Activated T-cell treated with anti-CD3 and anti-CD28 coated beads, Interleukin-2, amount 50 U/mL, for 4 hours (primary cell): ENCODE results near the gene PCK1. TPM values are rescaled to one million over a fixed set of nuclear protein-coding genes. Genes with fewer than 3 reads are reported as not detected.

Source experiments
- ATAC-seq, 2 donors: fragments of 200-7000 bp; cut with Tn5 transposase; one replicate each; pipeline ENCODE4 v1.10.0; 2021
- DNase-seq: peaks from one replicate; pipeline ENCODE4 v3.0.0-alpha.2; 2020
- H3K27me3 Mint-ChIP-seq: one replicate; pipeline ENCODE4 v1.8.0; 2021; ENCODE audit warnings: low read depth, mixed read lengths
- H3K36me3 Mint-ChIP-seq: one replicate; pipeline ENCODE4 v1.8.0; 2022; ENCODE audit warnings: mixed read lengths; ENCODE audit not compliant: insufficient read depth
- H3K4me1 Mint-ChIP-seq: one replicate; pipeline ENCODE4 v1.8.0; 2021; ENCODE audit warnings: low read depth, mixed read lengths
- H3K4me3 Mint-ChIP-seq: one replicate; pipeline ENCODE4 v1.8.0; 2021; ENCODE audit warnings: mild to moderate bottlenecking, moderate library complexity, mixed read lengths
- H3K9me3 Mint-ChIP-seq: one replicate; pipeline ENCODE4 v1.8.0; 2021; ENCODE audit warnings: mixed read lengths
- total RNA-seq, 3 donors: library from RNA; stranded (reverse); gene quantifications; one replicate each; pipeline ENCODE4 v1.2.1, GENCODE V29; 2021

The PCK1 gene
- total RNA-seq, 3 donors from 2014 or later, result 0.21 to 0.68 (median 0.22) TPM

DNA sequence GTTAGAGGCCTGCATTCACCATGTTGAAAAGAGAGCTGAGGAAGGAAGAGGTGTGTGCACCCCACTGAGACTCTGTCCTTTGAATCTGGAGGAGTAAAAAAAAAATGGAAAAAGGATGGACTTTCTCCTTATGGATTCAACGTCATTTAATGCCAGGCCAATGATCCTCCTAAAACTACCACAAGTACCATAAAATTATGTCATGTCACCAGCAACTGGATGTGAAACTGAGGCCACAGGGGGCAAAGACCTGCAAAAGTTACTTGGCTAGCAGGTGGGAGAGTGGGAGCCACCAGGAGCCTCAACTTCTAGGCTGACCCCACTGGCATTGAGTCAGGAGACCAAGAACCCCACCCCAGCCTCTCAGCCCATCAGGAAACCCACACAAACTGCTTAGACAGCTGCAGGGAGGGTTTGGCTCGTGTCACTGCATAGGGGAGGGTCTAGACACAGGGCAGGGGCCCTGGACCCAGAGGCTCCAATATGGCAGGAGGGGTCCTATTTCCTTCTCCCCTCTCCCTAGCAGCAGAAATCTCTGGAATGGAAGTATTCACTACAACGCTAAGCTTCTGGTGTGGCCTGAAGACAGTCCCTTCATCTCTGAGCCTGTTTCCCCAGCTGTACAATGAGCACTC, 11.0 kb downstream of the PCK1 start:
- H3K4me3 Mint-ChIP-seq, result no peak overlapping the region
- H3K4me1 Mint-ChIP-seq, result no peaks in the 10 kb centered on the region
- DNase-seq (no peak), ATAC-seq (no peak)
- peaks cover 32% of the 10 kb centered on the region for H3K27me3 Mint-ChIP-seq
- H3K9me3 Mint-ChIP-seq, result no peaks in the 10 kb centered on the region
- no peaks in the 10 kb centered on the region for H3K36me3 Mint-ChIP-seq

DNA sequence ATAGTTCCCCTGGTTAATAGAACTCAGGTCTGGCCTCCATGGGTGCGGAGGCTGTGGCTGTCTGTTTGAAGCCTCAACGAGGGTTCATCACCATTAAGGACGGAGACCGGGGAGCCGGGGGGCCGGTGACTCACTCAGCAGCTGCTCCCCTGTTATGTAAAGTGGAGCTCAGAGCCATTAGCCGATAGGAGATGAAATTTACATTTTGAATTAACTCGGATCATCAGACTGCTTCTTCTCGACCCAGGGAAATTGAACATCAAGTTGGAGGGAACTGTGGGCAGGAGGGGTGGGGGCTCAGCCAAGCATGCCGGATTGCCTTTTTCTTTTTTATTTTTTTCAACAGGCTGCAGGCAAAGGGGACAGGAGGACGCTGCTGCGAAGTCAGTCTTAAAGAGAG, 12.3 kb downstream of the PCK1 start:
- H3K9me3 Mint-ChIP-seq, result no peaks in the 10 kb centered on the region
- H3K27me3 Mint-ChIP-seq, result peaks cover 33% of the 10 kb centered on the region
- H3K4me3 Mint-ChIP-seq, result no peak overlapping the region
- ATAC-seq (no peak), DNase-seq (no peak)
- H3K4me1 Mint-ChIP-seq, result no peaks in the 10 kb centered on the region
- H3K36me3 Mint-ChIP-seq, result no peaks in the 10 kb centered on the region

DNA sequence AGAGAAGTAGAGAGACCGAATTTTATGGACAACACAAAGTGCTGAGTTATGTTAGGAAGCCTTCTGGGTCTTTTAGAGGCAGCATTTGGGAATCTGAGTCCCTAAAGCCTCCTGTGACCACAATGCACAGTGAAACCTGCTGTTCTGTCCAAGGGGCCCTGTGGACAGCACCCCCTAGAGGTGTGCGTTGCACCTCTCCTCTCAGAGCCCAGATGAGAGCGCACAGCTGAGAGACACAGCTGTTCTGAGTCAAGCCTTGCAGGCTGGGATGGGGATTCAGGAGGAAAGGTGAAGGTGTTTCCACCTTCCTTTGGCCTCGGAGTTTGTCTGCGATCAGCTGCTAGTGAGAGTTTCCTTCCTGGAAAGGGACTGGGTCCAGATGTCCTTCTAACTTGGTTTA, 13.0 kb downstream of the PCK1 start:
- DNase-seq, result no peak
- no peaks in the 10 kb centered on the region for H3K36me3 Mint-ChIP-seq
- no peak for ATAC-seq
- H3K4me3 Mint-ChIP-seq, result no peak overlapping the region
- H3K4me1 Mint-ChIP-seq, result no peaks in the 10 kb centered on the region
- H3K9me3 Mint-ChIP-seq, result no peaks in the 10 kb centered on the region
- H3K27me3 Mint-ChIP-seq, result peaks cover 34% of the 10 kb centered on the region

DNA sequence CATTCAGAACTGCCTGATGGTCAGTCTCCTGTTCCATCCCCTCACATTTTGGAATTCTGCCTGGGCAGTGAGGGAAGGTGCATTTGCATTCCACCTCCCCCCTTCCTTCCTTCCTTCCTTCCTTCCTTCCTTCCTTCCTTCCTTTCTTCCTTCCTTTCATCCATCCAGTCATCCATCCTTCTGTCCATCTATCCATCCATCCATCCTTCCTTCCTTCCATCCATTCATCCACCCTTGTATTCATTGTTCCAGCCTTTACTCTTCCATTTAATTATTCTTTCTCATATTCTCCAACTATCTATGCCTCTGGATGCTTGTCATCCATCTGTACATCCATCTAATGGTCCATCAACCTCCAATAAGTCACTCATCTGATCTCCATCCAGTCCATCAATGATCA, 14.0 kb downstream of the PCK1 start:
- Mint-ChIP-seq H3K4me1 (no peaks in the 10 kb centered on the region), H3K9me3 (no peaks in the 10 kb centered on the region), H3K4me3 (no peak overlapping the region), H3K36me3 (no peaks in the 10 kb centered on the region), H3K27me3 (peaks cover 36% of the 10 kb centered on the region)
- DNase-seq (no peak), ATAC-seq (no peak)

DNA sequence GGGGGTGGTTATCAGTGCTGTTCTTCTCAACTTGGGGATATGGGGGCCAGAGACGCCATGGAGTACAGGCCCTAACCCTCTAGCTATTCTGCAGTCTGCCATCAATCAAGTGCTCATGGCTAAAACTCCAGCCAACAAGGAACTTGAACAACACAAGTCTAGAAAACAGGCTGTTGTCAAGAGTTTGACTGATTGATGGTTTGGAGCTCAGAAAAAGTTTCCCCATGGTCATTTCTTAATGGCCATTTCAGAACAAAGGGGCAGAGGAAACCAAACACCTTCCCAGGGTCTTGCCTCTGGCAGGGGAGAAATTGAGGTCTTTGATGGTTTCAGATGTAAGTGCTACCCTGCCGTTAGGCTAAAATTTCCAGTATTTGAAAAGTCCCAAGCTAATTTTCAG, 15.1 kb downstream of the PCK1 start:
- ATAC-seq, result no peak
- peaks cover 40% of the 10 kb centered on the region for H3K27me3 Mint-ChIP-seq

DNA sequence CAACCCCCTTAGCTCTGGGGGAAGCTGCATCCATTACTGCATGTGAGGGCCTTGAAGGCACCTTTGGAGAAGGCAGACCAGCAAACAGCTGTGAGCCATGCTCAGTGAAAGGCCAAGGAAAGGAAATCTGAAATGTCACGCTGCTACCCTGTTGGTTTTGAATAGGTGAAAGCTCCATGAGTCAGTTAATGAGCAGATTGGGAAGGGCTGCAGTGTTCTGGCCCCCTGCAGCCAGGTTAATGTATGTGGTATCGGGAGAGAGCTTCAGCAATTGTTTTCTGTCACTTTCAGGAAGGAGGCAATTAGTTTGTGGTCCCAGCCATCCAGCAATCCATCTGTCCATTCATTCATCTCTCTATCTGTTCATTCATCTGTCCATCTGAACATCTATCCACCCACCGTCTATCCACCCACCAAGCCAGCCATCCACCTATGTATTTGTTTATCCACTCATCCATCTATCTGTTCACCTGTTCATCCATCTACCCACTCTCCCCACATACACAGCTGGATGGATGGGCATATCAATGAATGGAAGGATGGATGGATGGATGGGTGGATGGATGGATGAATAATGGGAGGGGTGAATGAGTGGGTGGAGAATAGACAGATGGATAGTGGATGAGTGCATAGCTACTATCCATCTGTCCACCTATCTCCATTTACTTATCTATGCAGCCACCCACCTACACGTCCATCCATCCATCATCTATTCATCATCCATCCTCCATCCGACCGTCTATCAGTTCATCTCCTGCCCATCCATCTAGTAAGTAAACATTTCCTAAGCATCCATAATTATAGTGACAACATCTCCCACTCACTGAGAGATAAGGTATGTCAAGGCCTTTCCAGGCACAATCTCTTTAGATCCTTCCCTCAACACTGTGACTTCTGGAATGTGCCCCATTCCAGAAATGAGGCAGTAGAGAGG, 16.0 kb downstream of the PCK1 start:
- Mint-ChIP-seq H3K4me1 (no peaks in the 10 kb centered on the region), H3K36me3 (no peaks in the 10 kb centered on the region), H3K4me3 (no peak overlapping the region), H3K9me3 (no peaks in the 10 kb centered on the region), H3K27me3 (peaks cover 46% of the 10 kb centered on the region)
- DNase-seq (no peak), ATAC-seq (no peak)

More for the DNA sequence above, 15.1 kb downstream of the PCK1 start:
- H3K4me1 Mint-ChIP-seq, result no peaks in the 10 kb centered on the region
- no peaks in the 10 kb centered on the region for H3K9me3 Mint-ChIP-seq
- no peaks in the 10 kb centered on the region for H3K36me3 Mint-ChIP-seq
- no peak for DNase-seq
- no peak overlapping the region for H3K4me3 Mint-ChIP-seq

DNA sequence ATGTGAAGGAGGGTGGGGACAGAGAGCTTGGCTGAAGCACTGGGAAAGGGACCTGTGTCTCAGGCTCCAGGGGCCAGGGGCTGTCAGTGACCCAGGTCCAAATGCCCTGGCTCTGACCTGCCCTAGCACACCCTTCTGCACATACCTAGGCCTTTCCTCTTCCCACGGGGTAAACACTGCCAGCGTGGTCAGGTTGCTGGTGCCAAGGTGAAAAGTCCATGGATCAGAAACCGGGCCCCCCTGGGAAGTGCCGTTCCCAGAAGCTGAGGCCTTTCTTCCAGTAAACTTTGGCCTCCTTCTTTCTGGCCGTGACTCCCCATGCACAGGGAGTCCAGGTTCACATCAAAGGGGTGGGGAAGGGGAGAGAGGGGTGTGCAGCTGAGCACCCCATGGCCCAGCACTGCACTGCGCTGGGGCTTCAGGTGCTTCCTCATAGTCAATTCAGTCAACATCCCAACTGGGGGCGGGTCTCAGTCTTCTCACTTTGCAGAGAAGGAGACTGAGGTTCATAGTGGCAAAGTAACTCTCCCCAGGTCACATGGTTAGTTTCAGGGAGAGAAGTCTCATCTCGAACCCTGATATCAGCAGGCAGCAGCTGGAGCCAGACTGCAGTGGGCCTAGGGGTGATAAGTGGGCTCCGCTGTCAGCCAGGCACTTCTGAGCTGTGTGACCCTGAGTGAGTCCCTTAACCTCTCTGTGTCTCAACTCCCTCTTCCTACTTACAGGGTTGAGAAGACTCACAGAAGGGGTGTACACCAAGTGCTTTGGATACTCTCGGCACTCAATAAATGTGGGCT, 17.0 kb downstream of the PCK1 start:
- H3K27me3 Mint-ChIP-seq, result peaks cover 50% of the 10 kb centered on the region
- no peak for ATAC-seq
- no peaks in the 10 kb centered on the region for H3K4me1 Mint-ChIP-seq
- DNase-seq, result no peak
- H3K9me3 Mint-ChIP-seq, result no peaks in the 10 kb centered on the region
- H3K4me3 Mint-ChIP-seq, result no peak overlapping the region
- no peaks in the 10 kb centered on the region for H3K36me3 Mint-ChIP-seq

DNA sequence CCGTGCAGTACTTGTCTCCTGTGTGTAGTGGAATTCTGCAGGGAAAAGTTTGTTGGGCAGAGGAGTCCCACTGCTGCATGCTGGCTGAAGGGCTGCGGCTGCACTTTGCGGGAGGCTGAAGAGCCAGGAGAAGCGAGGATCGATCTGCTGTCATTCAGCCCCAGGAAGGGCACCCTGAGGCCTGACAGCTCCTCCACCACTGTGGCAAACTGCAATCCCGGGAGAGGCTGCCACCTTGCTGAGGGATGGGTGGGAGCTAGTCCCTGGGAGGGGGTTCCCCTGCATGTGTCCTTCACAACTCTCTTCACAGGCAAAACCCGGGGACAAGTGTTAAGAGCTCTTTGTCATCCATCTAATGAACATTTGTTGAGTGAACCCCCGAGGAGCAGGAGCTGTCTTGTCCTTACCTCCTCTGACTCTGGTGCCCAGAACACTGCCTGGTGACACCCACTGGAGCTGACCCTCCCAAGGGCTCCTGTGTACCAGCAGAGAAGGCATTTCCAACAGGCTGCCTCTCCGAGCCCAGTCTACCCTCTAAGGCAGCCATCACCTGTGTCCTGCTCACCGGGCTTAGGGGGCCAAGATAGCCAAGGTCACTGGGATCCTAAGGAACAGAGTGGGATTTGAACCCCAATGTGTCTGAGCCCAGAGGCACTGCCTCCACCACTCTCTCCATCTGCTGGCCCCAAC, 17.7 kb downstream of the PCK1 start:
- DNase-seq, result no peak
- no peaks in the 10 kb centered on the region for H3K9me3 Mint-ChIP-seq
- H3K4me1 Mint-ChIP-seq, result no peaks in the 10 kb centered on the region
- H3K4me3 Mint-ChIP-seq, result no peak overlapping the region
- peaks cover 50% of the 10 kb centered on the region for H3K27me3 Mint-ChIP-seq
- no peaks in the 10 kb centered on the region for H3K36me3 Mint-ChIP-seq
- no peak for ATAC-seq

DNA sequence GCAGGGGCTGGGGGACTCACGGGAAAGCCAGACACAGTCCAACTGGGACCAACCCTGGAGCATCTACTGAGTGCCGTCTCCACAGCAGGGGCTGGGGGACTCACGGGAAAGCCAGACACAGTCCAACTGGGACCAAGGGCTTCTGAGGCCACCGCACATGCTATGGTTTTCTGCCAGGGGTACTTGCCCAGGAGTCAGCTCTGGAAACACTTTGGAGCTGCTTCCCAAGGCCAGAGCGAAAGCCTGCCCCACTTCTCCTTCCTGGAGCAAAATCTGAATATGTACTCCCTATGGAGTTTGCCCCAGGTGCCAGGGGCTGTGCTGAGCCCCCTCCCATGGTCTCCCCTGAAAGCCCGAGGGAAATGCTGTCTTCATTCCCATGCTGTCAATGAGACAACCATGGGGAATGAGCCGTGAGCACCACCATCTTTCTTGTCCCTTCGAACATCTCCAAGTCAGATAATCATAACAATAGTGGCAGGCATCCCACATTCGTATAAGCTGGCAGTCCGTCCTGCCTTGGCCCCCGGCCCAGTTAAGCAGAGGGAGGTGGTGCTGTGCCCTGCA, 18.5 kb downstream of the PCK1 start:
- H3K27me3 Mint-ChIP-seq, result peaks cover 51% of the 10 kb centered on the region

DNA sequence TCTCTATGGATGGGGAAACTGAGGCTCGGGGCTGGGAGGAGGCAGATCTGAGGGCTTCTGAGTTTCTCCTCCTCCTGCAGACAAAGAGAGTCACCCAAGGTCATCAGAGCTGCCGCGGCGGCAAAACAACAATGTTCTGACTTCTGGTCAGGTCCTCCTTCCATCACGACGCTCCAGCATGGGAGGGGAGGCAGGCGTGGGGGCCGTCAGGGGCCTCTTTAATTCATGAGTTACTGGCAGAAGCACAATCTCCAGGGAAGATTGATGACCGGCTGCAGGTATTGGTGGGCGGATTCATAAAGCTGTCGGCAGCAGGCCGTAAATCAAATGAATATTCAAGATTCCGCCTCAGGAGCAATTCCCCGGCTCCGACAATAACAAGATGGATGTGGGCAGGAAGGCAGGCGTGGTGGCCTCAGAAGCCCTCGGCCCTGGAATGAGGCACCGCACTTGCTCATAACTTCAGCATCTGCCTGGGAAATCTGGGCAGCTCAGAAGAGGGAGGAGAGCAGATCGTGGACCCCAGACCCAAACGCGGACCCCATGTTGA, 19.1 kb downstream of the PCK1 start:
- no peaks in the 10 kb centered on the region for H3K4me1 Mint-ChIP-seq
- DNase-seq (no peak), ATAC-seq (no peak)
- no peak overlapping the region for H3K4me3 Mint-ChIP-seq
- peaks cover 52% of the 10 kb centered on the region for H3K27me3 Mint-ChIP-seq
- no peaks in the 10 kb centered on the region for H3K9me3 Mint-ChIP-seq
- H3K36me3 Mint-ChIP-seq, result no peaks in the 10 kb centered on the region

More for the DNA sequence above, 18.5 kb downstream of the PCK1 start:
- no peaks in the 10 kb centered on the region for H3K36me3 Mint-ChIP-seq
- no peaks in the 10 kb centered on the region for H3K9me3 Mint-ChIP-seq
- no peak for DNase-seq
- no peaks in the 10 kb centered on the region for H3K4me1 Mint-ChIP-seq
- no peak for ATAC-seq
- no peak overlapping the region for H3K4me3 Mint-ChIP-seq

DNA sequence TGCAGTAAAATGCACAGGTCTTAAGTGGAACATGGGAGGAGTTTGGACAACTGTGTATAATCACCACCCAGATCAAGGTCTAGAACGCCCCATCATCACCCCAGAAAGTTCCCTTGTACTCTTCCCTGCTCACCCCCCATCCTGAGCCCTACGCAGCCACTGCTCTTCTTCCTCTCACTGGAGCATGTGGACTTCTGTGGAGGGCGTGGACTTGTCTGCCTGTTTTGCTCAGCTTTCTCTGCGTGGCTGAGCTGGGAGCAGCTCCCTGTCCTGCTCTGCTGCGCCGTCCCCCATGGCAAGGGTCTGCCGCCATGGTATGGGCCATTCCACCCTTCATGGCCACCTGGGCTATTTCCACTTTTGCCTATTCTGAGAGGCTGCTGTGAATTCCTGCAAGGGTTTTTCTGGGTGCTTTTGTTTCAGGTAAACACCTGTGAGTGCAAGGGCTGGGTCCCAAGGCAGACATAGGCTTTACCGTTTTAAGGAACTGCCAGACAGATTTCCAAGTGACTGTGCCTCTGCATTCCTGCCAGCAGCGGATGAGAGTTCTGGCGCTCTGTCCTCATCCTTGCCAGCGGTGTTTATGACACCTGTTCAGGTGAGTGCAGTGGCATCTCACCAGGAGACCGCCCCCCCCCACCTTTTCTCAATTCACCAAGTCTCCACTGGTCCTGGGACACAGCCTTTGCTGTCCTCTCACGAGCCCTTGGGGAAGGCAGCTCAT, 19.7 kb downstream of the PCK1 start:
- no peaks in the 10 kb centered on the region for H3K4me1 Mint-ChIP-seq
- no peak for DNase-seq
- no peaks in the 10 kb centered on the region for H3K9me3 Mint-ChIP-seq
- peaks cover 52% of the 10 kb centered on the region for H3K27me3 Mint-ChIP-seq
- no peak for ATAC-seq
- no peaks in the 10 kb centered on the region for H3K36me3 Mint-ChIP-seq
- no peak overlapping the region for H3K4me3 Mint-ChIP-seq

DNA sequence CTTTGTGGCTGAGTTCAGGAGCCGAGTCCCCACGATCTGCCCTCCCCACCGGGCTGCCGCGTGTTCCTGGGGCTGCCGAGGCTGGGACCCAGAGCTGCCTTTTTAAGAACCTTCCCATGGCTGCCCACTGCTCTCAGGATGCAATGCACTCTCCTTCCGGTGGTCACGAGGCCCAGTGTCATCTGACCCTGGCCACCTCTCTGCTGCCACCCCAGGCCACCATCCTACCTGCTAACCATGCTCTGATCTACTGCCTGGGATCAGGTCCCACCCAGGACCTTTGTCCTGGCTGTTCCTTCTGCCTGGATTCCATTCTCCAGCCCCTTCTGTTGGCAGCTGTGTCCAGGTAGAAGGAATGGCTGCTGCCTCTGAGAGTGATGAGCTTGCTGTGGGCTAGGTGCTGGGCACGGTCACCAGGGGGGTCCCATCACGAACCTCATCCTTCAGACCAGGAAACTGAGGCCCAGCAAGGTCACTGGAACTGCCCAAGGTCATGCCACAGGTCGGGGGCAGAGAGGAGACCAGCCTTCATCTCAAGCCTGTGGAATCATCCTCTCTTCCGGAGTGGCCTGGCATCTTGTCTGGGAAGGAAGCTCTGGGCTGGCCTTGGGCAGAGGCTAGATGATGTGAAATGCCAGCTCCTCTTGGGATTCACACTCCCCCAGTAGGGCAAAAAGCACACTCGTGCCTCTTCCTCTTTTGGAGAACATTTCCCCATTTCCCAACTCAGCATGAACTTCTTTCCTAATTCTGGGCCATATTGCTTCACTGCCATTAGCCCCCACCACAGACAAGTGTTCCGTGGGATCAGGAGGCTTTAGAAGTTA, 20.5 kb downstream of the PCK1 start:
- H3K9me3 Mint-ChIP-seq, result no peaks in the 10 kb centered on the region
- no peaks in the 10 kb centered on the region for H3K4me1 Mint-ChIP-seq
- no peak overlapping the region for H3K4me3 Mint-ChIP-seq
- H3K36me3 Mint-ChIP-seq, result no peaks in the 10 kb centered on the region
- no peak for DNase-seq
- peaks cover 52% of the 10 kb centered on the region for H3K27me3 Mint-ChIP-seq
- no peak for ATAC-seq
